Erythroblast (primary cell): ENCODE results near the gene ADGRV1.

ENCODE experiments used
- GATA1 ChIP-seq: IDR thresholded peaks from 2 replicates; pipeline ENCODE4 v1.6.1; 2011; ENCODE audit warnings: low read depth, mild to moderate bottlenecking, control low read depth, low read length, moderate library complexity
- POLR2A ChIP-seq: IDR thresholded peaks from 2 replicates; pipeline ENCODE4 v1.6.1; 2011; ENCODE audit warnings: mild to moderate bottlenecking, low read length

DNA sequence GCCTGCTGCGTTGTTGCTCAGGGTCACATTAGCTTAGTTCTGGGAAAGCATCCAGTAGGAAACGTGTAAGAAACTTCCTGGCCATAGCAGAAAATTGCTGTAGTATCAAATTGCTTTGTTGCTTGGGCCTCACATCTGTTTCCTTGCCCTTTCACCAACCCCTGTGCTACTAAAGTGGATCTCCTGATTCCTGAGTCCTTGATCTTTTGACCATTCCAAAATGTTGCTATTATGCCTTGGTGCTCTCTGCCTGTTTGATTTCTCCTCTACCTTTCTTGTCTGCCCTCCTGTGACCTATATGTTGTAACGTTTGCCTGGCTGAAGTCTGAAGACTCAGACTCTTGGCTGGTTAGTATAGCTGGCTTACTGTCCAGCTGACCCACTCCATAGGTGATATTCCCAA, 350.5 kb downstream of the ADGRV1 start:
- TF ChIP-seq POLR2A (no peak), GATA1 (no peak)
